Loucy (cell line): Measurements from ENCODE around the gene SBK3.

ENCODE experiments used
- H2AFZ ChIP-seq: fragments of 200-600 bp; sonication (generic); 2 replicates; pipeline ENCODE4 v1.6.0; 2016; ENCODE audit warnings: antibody characterized with exemption, mild to moderate bottlenecking, low read length, moderate library complexity
- H3F3A ChIP-seq: fragments of 200-600 bp; 2 replicates; pipeline ENCODE4 v1.6.0; 2016; ENCODE audit warnings: antibody characterized with exemption, low read depth, mild to moderate bottlenecking
- H3K27me3 ChIP-seq: fragments of 200-600 bp; sonication (generic); 2 replicates; pipeline ENCODE4 v1.6.1; 2014; ENCODE audit warnings: low read length, mild to moderate bottlenecking; ENCODE audit not compliant: insufficient read depth, poor library complexity, severe bottlenecking
- H3K36me3 ChIP-seq: fragments of 200-600 bp; sonication (generic); 2 replicates; pipeline ENCODE4 v1.6.1; 2016; ENCODE audit warnings: low read length; ENCODE audit not compliant: insufficient read depth
- H3K4me1 ChIP-seq: fragments of 200-600 bp; sonication (generic); 2 replicates; pipeline ENCODE4 v1.5.1; 2014; ENCODE audit warnings: low read length, mild to moderate bottlenecking; ENCODE audit not compliant: insufficient read depth, poor library complexity, severe bottlenecking
- H3K4me2 ChIP-seq: fragments of 200-600 bp; sonication (generic); 2 replicates; pipeline ENCODE4 v1.6.0; 2014; ENCODE audit warnings: antibody characterized with exemption, low read length, low read depth, mild to moderate bottlenecking; ENCODE audit not compliant: poor library complexity, severe bottlenecking
- H3K4me3 ChIP-seq: fragments of 200-600 bp; sonication (generic); 2 replicates; pipeline ENCODE4 v1.5.1; 2014; ENCODE audit warnings: low read length, mild to moderate bottlenecking, mixed read lengths; ENCODE audit not compliant: poor library complexity, severe bottlenecking
- H3K79me2 ChIP-seq: fragments of 200-600 bp; sonication (generic); 2 replicates; pipeline ENCODE4 v1.6.1; 2014; ENCODE audit warnings: low read length; ENCODE audit not compliant: insufficient read depth
- H3K9ac ChIP-seq: fragments of 200-600 bp; sonication (generic); 2 replicates; pipeline ENCODE4 v1.6.0; 2014; ENCODE audit warnings: mild to moderate bottlenecking, low read depth, low read length, moderate library complexity; ENCODE audit not compliant: poor library complexity, severe bottlenecking
- H3K9me2 ChIP-seq: fragments of 200-600 bp; sonication (generic); replicated peaks from 2 replicates; pipeline ENCODE4 v1.6.1; 2016; ENCODE audit warnings: low read depth, low read length, mixed read lengths
- H3K9me3 ChIP-seq: fragments of 200-600 bp; sonication (generic); 2 replicates; pipeline ENCODE4 v1.6.1; 2014; ENCODE audit warnings: mild to moderate bottlenecking, antibody characterized with exemption, low read length, low read depth; ENCODE audit not compliant: insufficient read depth
- H4K20me1 ChIP-seq: fragments of 200-600 bp; sonication (generic); 2 replicates; pipeline ENCODE4 v1.6.0; 2014; ENCODE audit warnings: antibody characterized with exemption, low read length, mild to moderate bottlenecking; ENCODE audit not compliant: insufficient read depth, poor library complexity, severe bottlenecking
- EZH2phosphoT487 ChIP-seq: fragments of 200-600 bp; IDR thresholded peaks from 2 replicates; pipeline ENCODE4 v1.6.1; 2018; ENCODE audit warnings: antibody characterized with exemption, mild to moderate bottlenecking, moderate library complexity, borderline replicate concordance
- TF ChIP-seq, protein P1 (sequence below): fragments of 200-600 bp; sonication (generic); conservative IDR thresholded peaks from 2 replicates; pipeline ENCODE4 v1.5.1; 2014; ENCODE audit warnings: mild to moderate bottlenecking, antibody characterized with exemption, low read length

SBK3 gene

DNA sequence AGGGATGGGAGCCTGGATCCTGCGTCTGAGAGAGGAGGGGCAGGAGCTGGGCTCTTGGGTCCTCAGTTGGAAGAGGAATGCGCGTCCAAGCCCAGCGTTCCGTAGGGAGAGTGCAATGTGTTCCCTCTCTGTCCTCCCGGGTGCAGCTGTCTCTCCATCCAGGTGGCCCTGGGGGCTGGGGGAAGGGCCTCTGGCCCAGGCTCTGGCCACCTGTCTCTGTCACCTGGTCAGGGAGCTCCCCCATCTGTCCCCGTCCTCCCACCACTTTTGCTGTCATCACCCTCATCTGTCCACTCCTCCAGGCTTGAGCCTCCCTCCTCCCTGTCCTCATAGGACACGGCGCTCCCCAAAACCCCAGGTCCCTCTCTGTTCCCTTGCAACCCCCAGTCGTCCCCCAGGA lies 4.7 kb downstream of the SBK3 start:
- no peaks in the 10 kb centered on the region for H3K36me3 ChIP-seq
- no peak overlapping the region for H3K4me2 ChIP-seq
- no peak overlapping the region for H2AFZ ChIP-seq
- no peak for TF ChIP-seq EZH2phosphoT487
- TF ChIP-seq, protein P1, sequence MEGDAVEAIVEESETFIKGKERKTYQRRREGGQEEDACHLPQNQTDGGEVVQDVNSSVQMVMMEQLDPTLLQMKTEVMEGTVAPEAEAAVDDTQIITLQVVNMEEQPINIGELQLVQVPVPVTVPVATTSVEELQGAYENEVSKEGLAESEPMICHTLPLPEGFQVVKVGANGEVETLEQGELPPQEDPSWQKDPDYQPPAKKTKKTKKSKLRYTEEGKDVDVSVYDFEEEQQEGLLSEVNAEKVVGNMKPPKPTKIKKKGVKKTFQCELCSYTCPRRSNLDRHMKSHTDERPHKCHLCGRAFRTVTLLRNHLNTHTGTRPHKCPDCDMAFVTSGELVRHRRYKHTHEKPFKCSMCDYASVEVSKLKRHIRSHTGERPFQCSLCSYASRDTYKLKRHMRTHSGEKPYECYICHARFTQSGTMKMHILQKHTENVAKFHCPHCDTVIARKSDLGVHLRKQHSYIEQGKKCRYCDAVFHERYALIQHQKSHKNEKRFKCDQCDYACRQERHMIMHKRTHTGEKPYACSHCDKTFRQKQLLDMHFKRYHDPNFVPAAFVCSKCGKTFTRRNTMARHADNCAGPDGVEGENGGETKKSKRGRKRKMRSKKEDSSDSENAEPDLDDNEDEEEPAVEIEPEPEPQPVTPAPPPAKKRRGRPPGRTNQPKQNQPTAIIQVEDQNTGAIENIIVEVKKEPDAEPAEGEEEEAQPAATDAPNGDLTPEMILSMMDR, result no peak
- no peaks in the 10 kb centered on the region for H4K20me1 ChIP-seq
- no peaks in the 10 kb centered on the region for H3F3A ChIP-seq
- no peak overlapping the region for H3K4me3 ChIP-seq
- no peaks in the 10 kb centered on the region for H3K9me2 ChIP-seq
- H3K9ac ChIP-seq, result no peak overlapping the region
- H3K79me2 ChIP-seq, result no peaks in the 10 kb centered on the region
- no peaks in the 10 kb centered on the region for H3K4me1 ChIP-seq
- H3K27me3 ChIP-seq, result no peaks in the 10 kb centered on the region
- no peaks in the 10 kb centered on the region for H3K9me3 ChIP-seq

DNA sequence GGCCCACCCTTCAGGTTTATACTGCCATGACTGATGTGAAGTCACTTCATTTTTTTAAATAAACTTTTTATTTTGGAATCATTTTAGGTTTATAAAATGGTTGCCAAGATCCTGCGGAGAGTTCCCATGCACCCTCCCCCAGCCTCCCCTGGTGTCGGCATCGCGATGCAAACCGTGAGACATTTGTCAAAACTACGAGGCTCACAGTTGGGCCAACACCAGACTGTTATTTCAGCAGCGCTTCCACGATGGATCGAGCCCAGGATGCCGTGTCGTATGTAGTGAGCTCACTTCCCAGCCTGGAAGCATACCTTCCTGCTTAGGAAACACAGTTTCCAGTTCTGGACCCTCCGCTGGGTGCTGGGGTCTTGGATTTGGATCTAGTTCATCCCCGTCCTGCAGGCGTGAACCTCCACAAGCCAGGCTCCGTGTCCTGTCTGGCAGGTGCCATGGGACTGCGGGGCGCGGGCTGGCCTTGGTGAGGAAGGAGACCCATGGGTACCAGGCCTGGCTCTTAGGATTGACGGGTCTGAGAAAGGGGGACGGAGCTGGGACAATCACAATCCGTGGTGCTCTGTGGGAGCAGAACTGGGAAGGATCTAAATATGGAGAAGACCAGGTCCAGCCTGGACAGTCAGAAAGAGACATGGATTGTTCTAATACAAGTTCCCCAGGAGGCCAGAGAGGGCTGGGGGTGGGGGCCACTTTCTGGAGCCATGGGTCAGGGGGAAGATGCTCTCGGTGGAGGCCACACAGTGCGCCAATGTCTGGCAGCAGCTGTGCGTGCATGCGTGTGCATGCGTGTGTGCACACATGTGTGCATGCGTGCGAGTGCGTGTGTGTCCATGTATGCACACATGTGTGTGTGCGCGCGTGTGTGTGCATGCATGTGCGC lies 6.0 kb downstream of the SBK3 start:
- Histone ChIP-seq H2AFZ (no peak overlapping the region), H3K4me1 (no peaks in the 10 kb centered on the region), H3K27me3 (no peaks in the 10 kb centered on the region), H3F3A (no peaks in the 10 kb centered on the region), H3K9me3 (no peaks in the 10 kb centered on the region), H3K9ac (no peak overlapping the region), H3K4me3 (no peak overlapping the region), H3K4me2 (no peak overlapping the region), H3K79me2 (no peaks in the 10 kb centered on the region), H3K36me3 (no peaks in the 10 kb centered on the region), H3K9me2 (no peaks in the 10 kb centered on the region), H4K20me1 (no peaks in the 10 kb centered on the region)
- TF ChIP-seq EZH2phosphoT487, result no peak
- TF ChIP-seq, protein P1, result no peak

DNA sequence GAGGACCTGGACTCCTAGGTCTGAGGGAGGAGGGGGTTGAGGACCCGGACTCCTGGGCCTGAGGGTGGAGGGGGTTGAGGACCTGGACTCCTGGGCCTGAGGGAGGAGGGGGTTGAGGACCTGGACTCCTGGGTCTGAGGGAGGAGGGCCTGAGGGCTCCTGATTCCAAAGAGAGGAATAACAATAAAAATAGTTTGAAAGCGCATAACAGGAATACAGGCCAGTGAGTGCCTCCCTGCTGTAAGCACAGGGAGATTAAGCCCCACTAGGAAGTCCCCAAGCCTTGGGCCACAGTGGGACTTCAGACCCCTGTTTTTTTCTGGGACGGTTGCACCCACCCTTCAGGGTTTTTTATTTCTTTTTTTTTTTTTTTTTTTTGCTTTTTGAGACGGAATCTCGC lies 7.2 kb downstream of the SBK3 start:
- H3K9ac ChIP-seq, result no peak overlapping the region
- no peaks in the 10 kb centered on the region for H3K36me3 ChIP-seq
- no peaks in the 10 kb centered on the region for H3K79me2 ChIP-seq
- no peaks in the 10 kb centered on the region for H3K4me1 ChIP-seq
- no peak overlapping the region for H3K4me2 ChIP-seq
- H4K20me1 ChIP-seq, result no peaks in the 10 kb centered on the region
- H3K4me3 ChIP-seq, result no peak overlapping the region
- no peaks in the 10 kb centered on the region for H3K9me3 ChIP-seq
- no peak for TF ChIP-seq EZH2phosphoT487
- TF ChIP-seq, protein P1, result no peak
- H2AFZ ChIP-seq, result no peak overlapping the region
- no peaks in the 10 kb centered on the region for H3K27me3 ChIP-seq
- no peaks in the 10 kb centered on the region for H3K9me2 ChIP-seq
- no peaks in the 10 kb centered on the region for H3F3A ChIP-seq
